Occipital lobe (tissue), 2 donors: ENCODE data around the gene RSAD2. TPM values are rescaled to one million over a fixed set of nuclear protein-coding genes. Genes with fewer than 3 reads are reported as not detected.
A peak's percentile ranks its signal among the peaks of the same experiment; 100 is the strongest.
"Not testable (repeated sequence)": the region's sequence is repeated elsewhere in the genome, so short reads cannot be mapped to it uniquely, and the experiment has no call there.

Experiments
- DNase-seq: peaks from one replicate; lab custom pipeline; 2025; lab: John Stamatoyannopoulos, UW
- total RNA-seq: library from RNA; depleted of rRNA; stranded (reverse); fragments of >200 nt; gene quantifications from one replicate; pipeline ENCODE4 v1.2.3, GENCODE V29; 2014

RSAD2 gene
- total RNA-seq, 1 donor from 2014 or later: 6.9 TPM

- DNase-seq: no peak
These were observed 13.3 kb upstream of the RSAD2 start for GRCh38 chr2:6864231-6864754.

GRCh38 chr2:6864923-6865345 is 12.6 kb upstream of the RSAD2 start:
- no peak for DNase-seq

GRCh38 chr2:6865346-6866274 is 12.0 kb upstream of the RSAD2 start, which contains the start of gene CMPK2:
TSS of gene CMPK2 (minus strand) at chr2:6865907. CDS start at chr2:6865696, 211 bp downstream.
- peak; percentile 46 for DNase-seq

GRCh38 chr2:6866275-6866671 is 11.3 kb upstream of the RSAD2 start:
- peak; percentile 22 for DNase-seq

GRCh38 chr2:6866982-6867381 is 10.6 kb upstream of the RSAD2 start:
- no peak for DNase-seq

- no peak for DNase-seq
These were observed 5.2 kb upstream of the RSAD2 start for GRCh38 chr2:6872394-6872793.

- DNase-seq: no peak
These were observed 3.5 kb upstream of the RSAD2 start for GRCh38 chr2:6874032-6874431.

GRCh38 chr2:6876309-6876708 is 1.3 kb upstream of the RSAD2 start:
- no peak for DNase-seq

GRCh38 chr2:6878549-6878948 is 972 bp downstream of the RSAD2 start:
- no peak for DNase-seq

- no peak for DNase-seq
These were observed 1.4 kb downstream of the RSAD2 start for GRCh38 chr2:6879011-6879410.

- no peak for DNase-seq
These were observed 2.7 kb downstream of the RSAD2 start for GRCh38 chr2:6880200-6880733.

GRCh38 chr2:6881046-6881445 is 3.5 kb downstream of the RSAD2 start:
- no peak for DNase-seq

- no peak for DNase-seq
These were observed 3.9 kb downstream of the RSAD2 start for GRCh38 chr2:6881516-6881915.

- no peak for DNase-seq
These were observed 6.0 kb downstream of the RSAD2 start for GRCh38 chr2:6883448-6884122.

GRCh38 chr2:6885551-6885950 is 8.0 kb downstream of the RSAD2 start:
- DNase-seq: no peak

- no peak for DNase-seq
These were observed 8.4 kb downstream of the RSAD2 start for GRCh38 chr2:6885968-6886367.

- no peak for DNase-seq
These were observed 10.2 kb downstream of the RSAD2 start for GRCh38 chr2:6887751-6888192.

- no peak for DNase-seq
These were observed 11.1 kb downstream of the RSAD2 start for GRCh38 chr2:6888724-6889123.

- no peak for DNase-seq
These were observed 16.4 kb downstream of the RSAD2 start for GRCh38 chr2:6893876-6894482.

- no peak for DNase-seq
These were observed 19.6 kb downstream of the RSAD2 start for GRCh38 chr2:6896930-6897759.

GRCh38 chr2:6902581-6902980 is 25.0 kb downstream of the RSAD2 start:
- DNase-seq: not testable (repeated sequence)
